Neural progenitor cell (in vitro differentiated cells): Measurements from ENCODE around the gene UBL4B.

Experiments
- CTCF ChIP-seq: fragments of 200-600 bp; sonication (generic); IDR thresholded peaks from 2 replicates; pipeline ENCODE4 v1.5.1; 2017; ENCODE audit warnings: antibody characterized with exemption, mild to moderate bottlenecking
- EZH2 ChIP-seq: fragments of 200-600 bp; sonication (generic); IDR thresholded peaks from 2 replicates; pipeline ENCODE4 v1.6.1; 2017; ENCODE audit warnings: antibody characterized with exemption, mild to moderate bottlenecking, moderate library complexity
- EZH2phosphoT487 ChIP-seq: fragments of 200-600 bp; sonication (generic); IDR thresholded peaks from 2 replicates; pipeline ENCODE4 v1.6.1; 2017; ENCODE audit warnings: antibody characterized with exemption

DNA sequence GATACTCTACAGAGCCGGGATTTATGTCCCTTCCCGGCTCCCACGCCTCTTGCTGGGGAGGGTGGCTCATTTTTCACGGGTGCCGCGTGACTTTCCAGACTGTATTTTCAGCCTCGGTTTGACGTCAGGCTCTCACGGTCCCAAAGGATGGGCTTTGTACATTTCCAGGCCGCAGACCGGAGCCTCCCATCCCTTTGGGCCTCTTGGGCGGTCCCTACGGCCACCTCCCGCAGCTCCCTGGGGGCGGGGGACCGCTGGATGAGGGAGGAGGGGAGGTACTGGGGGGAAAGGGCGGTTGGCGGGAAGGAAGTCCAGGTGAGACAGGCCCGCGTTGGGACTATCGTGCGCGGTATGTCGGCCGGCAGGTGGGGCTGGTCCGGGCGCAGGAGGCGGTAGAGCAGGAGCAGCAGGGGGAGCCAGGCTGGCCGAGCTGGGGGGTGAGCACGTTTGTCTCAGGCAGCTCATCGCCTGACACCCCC is 17.9 kb downstream of the UBL4B start:
- TF ChIP-seq CTCF = peak; percentile 42
- no peak for TF ChIP-seq EZH2
- no peak for TF ChIP-seq EZH2phosphoT487
